Diencephalon (tissue), 1 donor: ENCODE results near the gene IFNAR1. TPM values are rescaled to one million over a fixed set of nuclear protein-coding genes. Genes with fewer than 3 reads are reported as not detected.

ENCODE experiments used
- total RNA-seq: library from RNA; depleted of rRNA; stranded (reverse); fragments of >200 nt; gene quantifications from one replicate; pipeline ENCODE4 v1.2.3, GENCODE V29; 2014

Gene IFNAR1
- total RNA-seq, result 59.3 TPM

DNA sequence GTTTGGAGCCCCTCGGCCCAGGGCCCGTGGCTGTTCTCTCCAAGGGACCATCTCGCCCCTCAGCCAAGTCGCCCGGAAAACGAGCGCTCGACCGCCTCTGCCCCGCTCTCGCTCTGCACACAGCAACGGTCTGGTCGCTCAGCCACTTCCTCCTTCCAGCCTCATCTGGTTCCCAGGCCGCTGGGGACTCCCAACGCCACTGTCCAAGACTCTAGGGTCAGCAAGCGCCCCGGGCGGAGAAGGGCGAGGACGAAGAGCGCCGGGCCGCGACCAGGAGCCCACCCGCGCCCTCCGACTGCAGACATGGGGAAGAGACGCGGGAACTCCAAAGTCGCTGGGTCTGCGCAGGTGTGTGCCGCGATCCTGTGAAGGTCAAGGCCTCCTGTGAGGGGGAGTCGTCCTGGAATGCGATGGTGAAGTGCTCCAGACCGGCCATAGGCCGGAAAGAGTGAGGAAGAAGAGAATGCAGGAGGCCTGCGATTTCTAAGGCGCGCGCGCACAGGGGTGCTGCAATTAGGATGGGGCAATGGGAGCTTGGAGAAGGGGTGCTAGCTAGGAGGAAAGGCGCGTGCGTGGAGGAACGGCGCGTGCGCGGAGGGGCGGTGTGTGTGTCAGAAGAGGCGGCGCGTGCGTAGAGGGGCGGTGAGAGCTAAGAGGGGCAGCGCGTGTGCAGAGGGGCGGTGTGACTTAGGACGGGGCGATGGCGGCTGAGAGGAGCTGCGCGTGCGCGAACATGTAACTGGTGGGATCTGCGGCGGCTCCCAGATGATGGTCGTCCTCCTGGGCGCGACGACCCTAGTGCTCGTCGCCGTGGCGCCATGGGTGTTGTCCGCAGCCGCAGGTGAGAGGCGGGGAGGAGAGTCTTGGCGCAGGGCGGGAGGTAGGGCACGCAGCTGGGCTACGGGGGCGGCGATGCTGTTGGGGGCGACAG lies at the start of gene IFNAR1:
Gene IFNAR1, plus strand, starts transcription at position 680 of the 931 bp plus-strand sequence. Its CDS starts 86 bp downstream, at position 766.

DNA sequence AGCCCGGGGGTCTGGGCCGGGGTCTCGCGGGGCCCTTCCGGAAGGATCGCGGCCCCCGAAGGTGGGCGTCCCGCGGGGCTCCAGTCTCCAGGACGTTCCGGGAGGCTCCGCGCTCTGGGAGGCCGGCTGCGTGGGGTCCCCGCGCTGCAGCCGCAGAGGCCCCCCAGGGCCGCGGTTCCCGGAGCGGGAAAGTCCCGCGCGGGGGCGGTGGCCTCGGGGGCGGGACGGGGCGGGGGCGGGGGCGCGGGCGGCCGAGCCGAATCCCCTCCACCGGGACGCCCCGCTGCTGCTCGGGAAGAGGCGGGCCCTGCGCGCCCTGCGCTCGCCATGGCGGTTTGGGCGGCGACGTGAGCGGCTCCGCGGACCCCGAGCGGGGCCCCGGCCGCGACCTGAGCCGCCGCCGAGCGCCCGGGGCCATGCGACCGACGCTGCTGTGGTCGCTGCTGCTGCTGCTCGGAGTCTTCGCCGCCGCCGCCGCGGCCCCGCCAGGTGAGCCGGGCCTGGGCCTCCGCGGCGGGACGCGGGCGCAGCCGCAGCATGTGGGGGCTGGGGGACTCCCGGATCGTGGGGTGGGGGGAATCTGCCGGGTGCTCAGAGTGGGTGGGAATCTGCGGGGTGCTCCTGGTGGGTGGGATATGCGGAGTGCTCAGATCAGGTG lies 78.5 kb downstream of the IFNAR1 start, which contains the start of gene IFNGR2:
Gene IFNGR2, plus strand, starts transcription at position 286 of the 658 bp plus-strand sequence. Its CDS starts 131 bp downstream, at position 417.

Other genes starting within 250 kb of the IFNAR1 start
- 14.1 TPM for gene IFNAR2, start 95.0 kb upstream of the IFNAR1 start, total RNA-seq
- gene IL10RB, start 58.6 kb upstream of the IFNAR1 start, total RNA-seq, result 10.6 TPM
- gene IFNGR2, start 78.4 kb downstream of the IFNAR1 start, total RNA-seq, result 56.3 TPM
- gene TMEM50B, start 155.0 kb downstream of the IFNAR1 start, total RNA-seq, result 67.4 TPM
- 8.5 TPM for gene DNAJC28, start 166.7 kb downstream of the IFNAR1 start, total RNA-seq
- 72.9 TPM for gene GART, start 217.1 kb downstream of the IFNAR1 start, total RNA-seq
- gene SON, start 218.1 kb downstream of the IFNAR1 start, total RNA-seq, result 135 TPM